DLD1 (cell line): Measurements from ENCODE around the gene SRP72.
"Not testable (repeated sequence)": the region's sequence is repeated elsewhere in the genome, so short reads cannot be mapped to it uniquely, and the experiment has no call there.

ENCODE experiments used
- in situ Hi-C: cut with HindIII; loops from 2 replicates; pipeline ENCODE4 v1.10.0; 2017; ENCODE audit warnings: low sequenced_read_pairs

The SRP72 gene

DNA sequence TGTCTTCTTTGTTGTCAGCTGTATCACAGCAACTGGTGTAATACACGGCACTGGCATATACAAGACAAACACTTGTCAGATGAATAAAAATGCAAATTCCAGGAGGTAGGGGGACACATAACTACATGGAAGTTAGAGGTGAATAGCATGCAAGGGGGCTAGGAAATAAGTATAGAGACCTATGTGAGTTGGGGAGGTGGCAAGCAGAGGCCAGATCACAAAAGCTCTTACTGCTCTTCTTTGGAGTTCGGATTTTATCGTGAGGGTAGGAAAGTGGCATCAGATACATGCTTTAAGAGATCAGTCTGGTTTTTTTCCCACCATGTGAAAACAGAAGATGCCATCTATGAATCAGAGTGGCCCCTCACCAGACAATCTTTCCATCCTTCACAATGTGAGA lies 2.8 kb upstream of the SRP72 start:
- in situ Hi-C loops, result no loop called here

GRCh38 chr4:56465599-56466295 lies 1.7 kb upstream of the SRP72 start:
- in situ Hi-C loops, result no loop called here

DNA sequence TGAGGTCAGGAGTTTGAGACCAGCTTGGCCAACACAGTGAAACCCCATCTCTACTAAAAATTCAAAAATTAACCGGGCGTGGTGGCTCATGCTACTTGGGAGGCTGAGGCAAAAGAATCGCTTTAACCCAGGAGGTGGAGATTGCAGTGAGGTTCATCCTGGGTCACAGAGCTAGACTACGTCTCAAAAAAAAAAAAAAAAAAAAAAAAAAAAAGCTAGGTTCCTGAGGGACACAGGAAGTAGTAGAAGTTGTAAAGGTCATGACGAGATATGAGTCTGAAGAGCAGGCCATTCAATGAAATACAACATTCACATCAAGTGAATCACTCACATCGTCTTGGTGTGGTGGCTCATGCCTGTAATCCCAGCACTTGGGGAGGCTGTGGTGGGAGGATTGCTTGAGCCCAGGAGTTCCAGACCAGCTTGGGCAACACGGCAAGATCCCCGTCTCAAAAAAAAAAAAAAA lies 1.1 kb upstream of the SRP72 start:
- in situ Hi-C loops, result not testable (repeated sequence)

- in situ Hi-C loops, result no loop called here
Observed at GRCh38 chr4:56466910-56467283, 520 bp upstream of the SRP72 start.

- in situ Hi-C loops, result no loop called here
Observed at GRCh38 chr4:56468097-56468422, 643 bp downstream of the SRP72 start.

DNA sequence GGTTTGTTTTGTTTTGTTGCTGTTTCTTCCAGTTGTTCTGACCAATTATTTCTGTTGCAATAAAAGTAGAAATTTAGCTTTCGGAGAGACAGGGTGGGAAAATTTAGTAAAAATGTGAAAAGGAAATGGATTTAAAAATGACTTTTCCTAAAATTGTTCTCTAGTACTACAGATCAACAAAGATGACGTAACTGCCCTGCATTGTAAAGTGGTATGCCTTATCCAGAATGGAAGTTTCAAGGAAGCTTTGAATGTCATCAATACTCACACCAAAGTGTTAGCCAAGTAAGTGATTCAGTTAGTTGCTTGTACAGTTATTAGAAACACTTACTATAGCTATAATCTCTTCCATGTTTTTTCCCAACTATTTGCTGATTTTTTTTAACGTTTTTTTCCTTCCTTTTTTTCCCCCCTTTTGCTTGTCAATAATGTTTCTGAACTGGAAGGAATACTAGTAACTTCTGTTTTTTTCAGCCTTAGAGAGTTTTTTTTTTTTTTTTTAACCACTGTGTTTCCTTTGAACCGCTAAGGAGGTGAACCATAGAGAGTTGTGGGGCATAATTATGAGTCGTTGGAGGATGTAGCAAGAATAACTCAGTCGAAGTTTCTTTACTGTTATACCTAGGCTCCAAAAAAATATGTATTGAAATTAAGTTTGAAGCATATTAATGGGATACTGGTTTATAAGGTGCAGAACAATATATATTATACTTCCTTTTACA lies 2.2 kb downstream of the SRP72 start:
- in situ Hi-C loops, result no loop called here

DNA sequence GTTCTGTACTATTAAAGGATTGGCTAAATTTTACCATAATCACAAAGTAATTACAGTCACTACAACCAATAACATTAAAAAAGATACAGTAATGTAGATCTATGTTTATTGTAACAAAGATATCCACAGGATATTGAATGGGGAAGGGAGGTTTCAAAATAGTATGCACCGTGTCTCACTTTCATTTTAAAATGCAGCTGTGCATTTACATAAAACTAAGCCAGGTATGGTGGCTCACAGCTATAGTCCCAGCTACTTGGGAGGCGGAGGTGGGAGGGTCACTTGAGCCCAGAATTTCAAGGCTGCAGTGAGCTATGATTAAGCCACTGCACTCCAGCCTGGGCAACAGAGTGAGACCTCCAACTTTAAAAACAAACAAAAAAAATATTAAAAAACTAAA lies 8.5 kb downstream of the SRP72 start:
- in situ Hi-C loops, result no loop called here

GRCh38 chr4:56477192-56477702 lies 9.8 kb downstream of the SRP72 start:
- in situ Hi-C loops, result no loop called here

DNA sequence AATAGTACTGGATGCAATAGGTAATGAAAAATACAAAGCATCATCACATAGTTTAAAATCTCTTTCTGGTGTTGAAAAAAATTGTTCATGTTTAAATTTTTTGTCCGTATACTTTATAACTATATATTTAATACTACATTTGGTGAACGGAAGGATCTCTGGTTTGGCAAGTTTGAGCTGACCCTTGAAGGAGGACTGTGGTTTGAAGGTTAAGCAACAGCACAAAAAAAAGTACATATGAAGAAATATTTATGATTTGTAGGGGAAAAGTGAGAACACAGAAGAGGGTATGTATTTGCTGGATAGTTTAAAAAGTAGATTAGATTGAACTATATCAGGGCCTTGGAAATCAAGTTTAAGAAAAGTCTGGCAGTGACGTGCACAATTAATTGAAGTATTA lies 13.3 kb downstream of the SRP72 start:
- in situ Hi-C loops, result no loop called here

DNA sequence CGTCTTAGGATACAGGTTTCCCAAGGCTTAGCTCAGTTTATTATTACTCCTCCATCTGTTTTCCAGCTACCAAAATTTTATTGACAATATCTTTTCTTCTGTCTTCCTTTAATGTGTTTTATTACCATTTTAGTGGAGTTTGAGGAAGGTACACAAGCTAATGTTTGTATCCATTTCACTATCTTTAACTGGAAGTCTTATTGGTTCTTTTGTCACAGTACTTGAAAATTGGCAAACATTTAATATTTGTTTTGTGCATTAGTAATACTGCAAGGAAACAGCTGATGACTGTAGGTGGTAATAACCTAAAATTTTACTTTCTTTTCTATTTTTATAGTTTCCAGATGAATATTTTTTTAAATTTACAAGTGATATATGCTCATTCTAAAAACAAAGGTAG lies 28.8 kb downstream of the SRP72 start:
- in situ Hi-C loops, result loop anchor here (5.0 kb wide), 1 partner anchor 41 kb away; no protein-coding TSS in a partner anchor

- in situ Hi-C loops, result no loop called here
Observed at GRCh38 chr4:56505269-56506130, 38.1 kb downstream of the SRP72 start, which contains the start of gene ARL9. TSS of gene ARL9 (plus strand) at chr4:56505791. CDS start at chr4:56505863, 72 bp downstream.

DNA sequence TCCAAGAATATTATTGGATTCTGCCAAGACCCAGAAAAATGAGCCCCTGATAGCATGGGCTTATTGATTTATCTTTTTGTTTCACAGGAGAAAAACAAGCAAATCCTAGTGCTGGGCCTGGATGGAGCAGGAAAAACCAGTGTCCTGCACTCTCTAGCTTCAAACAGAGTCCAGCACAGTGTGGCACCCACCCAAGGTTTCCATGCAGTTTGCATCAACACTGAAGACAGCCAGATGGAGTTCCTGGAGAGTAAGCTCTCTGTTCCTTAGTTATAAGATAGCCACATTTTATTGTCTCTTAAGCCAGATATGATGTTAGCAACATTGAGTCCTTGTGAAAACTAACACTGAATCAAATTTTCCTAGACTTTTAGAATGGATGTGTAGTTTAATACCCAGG lies 43.7 kb downstream of the SRP72 start:
- in situ Hi-C loops, result no loop called here

GRCh38 chr4:56512166-56512565 lies 44.7 kb downstream of the SRP72 start:
- in situ Hi-C loops, result no loop called here

GRCh38 chr4:56513517-56513916 lies 46.1 kb downstream of the SRP72 start:
- in situ Hi-C loops, result no loop called here

GRCh38 chr4:56530269-56531148 lies 63.1 kb downstream of the SRP72 start:
- in situ Hi-C loops, result no loop called here

- in situ Hi-C loops, result no loop called here
Observed at GRCh38 chr4:56531149-56531770, 63.8 kb downstream of the SRP72 start.

DNA sequence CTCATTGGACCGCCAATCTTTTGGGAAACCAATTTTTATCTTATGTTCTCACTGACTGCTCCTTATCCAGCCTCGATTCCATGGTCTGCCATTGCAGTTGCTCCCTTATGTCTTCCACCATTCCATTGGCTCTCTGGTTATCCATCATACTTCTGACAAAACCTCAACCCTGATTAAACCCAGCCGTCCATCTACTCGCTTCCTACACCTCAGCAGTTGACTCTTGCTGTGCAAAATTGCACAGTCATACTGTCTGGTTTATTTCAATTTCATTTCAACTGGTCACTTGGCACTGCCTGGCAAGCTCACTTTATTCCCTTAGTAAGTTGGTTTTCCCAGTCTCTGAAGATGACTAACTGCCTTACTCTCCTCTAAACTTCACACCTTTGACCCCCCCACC lies 64.4 kb downstream of the SRP72 start:
- in situ Hi-C loops, result no loop called here

DNA sequence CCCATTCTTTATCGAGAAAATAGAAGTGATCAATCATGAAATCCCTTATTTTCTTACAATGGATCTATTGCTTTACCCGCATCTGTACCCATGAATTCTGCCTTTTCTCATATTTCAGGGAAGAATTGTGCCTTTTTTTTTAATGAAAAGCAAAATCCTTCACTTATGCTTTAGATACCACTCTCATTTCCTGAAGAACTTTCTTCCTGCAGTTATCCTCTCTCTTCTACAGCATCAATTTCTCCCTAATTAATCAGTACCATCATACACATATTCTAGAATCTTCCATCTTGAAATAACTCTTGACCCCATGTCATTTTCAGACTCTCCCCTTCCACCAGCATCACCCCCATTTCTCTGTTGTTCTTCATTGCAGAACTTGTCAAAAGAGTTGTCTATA lies 64.8 kb downstream of the SRP72 start:
- in situ Hi-C loops, result no loop called here

DNA sequence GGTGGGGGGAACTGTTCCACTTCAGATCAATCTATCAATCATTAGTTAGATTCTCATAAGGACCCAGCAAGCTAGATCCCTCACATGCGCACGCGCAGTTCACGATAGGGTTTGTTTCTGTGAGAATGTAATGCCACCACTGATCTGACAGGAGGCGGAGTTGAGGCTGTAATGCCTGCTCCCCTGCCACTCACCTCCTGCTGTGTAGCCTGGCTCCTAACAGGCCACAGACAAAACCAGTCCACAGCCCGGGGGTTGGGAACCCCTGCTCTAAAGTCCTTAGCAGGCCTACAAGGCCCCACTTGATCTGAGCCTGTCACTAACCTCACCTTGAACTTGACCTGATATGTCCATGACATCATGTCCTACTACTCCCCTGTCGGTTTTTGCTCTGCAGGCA lies 68.5 kb downstream of the SRP72 start:
- in situ Hi-C loops, result loop anchor here (5.0 kb wide), 1 partner anchor 39 kb away; no protein-coding TSS in a partner anchor

- in situ Hi-C loops, result loop anchor here (5.0 kb wide), 1 partner anchor 40 kb away; no protein-coding TSS in a partner anchor
Observed at GRCh38 chr4:56537147-56537546, 69.7 kb downstream of the SRP72 start.
